NCI-H510A treated with DMSO at 0.1 percent for 48 hours (cell line): ENCODE data around the gene EPB41L5.
"Not testable (repeated sequence)": the region's sequence is repeated elsewhere in the genome, so short reads cannot be mapped to it uniquely, and the experiment has no call there.

Experiments used
- DNase-seq: peaks from one replicate; lab custom pipeline; 2025; lab: John Stamatoyannopoulos, UW

Gene EPB41L5

DNA sequence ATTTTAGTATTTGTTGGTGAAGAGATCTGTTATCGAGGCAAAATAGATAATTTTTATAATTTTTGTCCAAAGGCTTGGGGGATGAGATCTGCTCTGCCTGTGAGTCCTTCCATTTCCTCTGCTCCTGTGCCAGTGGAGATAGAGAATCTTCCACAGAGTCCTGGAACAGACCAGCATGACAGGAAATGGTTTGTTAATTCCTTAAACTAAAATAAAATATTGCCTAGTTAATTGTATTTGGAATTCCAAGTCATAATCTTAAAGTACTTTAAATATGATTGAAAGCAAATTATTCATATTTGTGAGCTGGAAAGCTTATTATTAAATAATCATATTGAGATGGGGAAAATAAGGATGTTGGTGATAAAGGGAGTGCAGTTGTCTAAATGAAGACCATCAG, 87.8 kb downstream of the EPB41L5 start:
- DNase-seq: no peak

GRCh38 chr2:120103723-120104467, 91.0 kb downstream of the EPB41L5 start:
- DNase-seq: no peak

DNA sequence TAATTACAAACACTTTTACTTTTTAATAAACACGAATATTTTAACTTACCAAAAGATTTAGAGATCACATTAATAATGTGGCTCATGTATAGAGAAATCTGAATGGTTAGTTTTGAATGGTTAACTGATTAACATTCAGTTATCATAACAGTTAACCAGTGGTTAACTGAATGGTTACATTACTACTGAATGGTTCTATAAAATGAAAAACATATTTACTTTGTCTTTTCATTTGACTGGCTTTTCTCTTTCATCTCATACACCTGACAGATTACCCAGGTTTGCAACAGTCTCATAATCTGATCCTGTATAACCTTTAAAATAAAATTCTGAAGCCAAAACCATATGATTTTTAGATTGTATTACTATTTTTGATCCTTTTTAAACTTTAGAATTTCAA, 91.9 kb downstream of the EPB41L5 start:
- no peak for DNase-seq

DNA sequence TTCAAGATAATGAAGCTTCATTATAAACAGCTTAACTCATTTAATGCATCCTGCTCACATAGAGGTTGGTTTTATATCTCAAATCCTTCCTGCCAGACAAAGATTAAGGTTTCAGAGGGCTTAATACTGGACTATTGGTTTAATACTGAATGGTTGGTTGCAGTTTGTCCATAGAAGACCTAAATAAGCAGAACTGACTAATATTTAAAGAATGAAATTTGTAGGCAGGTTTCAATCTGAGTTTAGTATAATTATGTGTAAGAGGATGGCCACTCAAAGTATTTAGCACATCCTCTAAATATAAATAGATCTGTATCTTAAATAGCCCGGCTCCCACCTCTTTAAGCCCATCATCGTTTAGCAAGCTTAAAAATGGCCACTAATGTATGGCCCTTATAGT, 92.5 kb downstream of the EPB41L5 start:
- no peak for DNase-seq

DNA sequence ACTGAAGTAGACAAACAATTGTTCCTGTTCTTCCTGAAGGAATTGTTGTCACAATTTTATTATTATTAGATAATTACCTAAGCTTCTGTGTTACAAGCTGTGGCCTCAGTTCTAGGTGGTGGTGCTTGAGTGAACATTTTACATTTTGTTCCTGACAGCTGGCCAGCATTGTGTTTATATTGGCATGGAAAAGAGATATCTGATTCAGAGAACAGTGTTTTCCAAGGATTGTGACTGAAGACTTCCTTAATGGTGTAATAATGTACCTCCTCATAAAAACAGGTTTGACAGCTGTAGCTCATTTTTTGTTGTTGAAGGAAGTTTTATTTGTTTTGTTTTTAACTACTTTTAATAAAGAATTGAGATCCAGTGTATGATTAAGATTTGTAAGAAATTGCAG, 95.2 kb downstream of the EPB41L5 start:
- peak; percentile 14 for DNase-seq

- no peak for DNase-seq
Observed at GRCh38 chr2:120108749-120109148, 95.9 kb downstream of the EPB41L5 start.

DNA sequence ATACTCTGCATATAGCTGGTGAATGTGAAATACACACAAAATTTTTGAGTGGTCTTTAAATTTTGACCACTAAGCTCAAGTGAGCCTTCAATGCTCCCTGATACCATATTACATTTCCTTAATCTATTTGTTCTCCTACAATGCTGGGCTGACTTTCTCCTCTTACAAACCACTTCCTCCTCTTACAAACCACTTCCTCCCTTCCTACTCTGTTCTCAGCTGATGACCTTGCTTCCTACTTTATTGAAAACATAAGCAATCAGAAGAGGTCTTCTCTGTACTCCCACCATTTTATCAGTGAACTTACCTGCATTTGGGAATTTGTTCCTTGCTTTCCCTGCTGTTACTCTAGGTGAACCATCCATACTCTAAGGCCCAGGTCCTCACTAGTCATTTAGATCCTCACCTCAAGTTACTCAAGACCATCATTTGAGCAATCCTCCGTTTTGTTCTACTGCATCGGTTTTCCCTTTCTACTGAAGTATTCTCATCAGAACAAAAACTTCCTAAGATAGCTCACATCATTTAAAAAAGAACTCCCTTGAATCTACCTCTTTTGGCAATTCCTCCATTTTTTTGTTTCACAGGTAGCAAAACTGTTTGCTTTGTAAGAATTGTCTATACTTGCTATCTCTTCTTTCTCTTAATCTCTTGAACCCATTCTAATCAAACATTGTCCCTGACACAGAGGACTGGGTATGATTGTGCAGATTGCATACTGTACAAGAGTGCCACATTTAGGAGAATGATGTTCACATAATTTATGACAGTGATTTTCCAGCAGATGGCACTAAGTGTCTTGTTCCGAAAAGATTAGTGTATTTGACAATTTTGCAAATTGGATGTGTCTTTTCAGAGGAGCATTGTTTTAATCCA, 96.5 kb downstream of the EPB41L5 start:
- DNase-seq: peak; percentile 24

- no peak for DNase-seq
Observed at GRCh38 chr2:120110062-120110362, 97.1 kb downstream of the EPB41L5 start.

- no peak for DNase-seq
Observed at GRCh38 chr2:120110507-120110906, 97.6 kb downstream of the EPB41L5 start.

DNA sequence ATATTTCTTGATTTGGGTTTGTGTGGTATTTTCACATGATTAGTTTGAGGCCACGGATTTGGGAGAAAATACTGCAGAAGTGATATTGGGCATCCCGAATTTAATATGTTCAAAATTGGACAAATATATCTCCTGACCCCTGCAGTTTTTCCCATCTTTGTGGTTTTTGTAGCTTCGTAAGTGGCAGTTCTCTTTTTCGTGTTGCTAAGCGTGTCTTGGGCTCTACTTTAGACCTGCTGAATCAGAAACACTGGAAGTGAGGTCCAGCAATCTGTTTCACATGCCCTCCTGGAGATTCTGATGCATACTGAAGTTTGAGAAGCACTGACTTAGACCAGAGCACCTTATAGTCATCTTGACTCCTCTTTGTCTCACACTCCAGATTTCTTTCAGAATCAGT, 98.3 kb downstream of the EPB41L5 start:
- DNase-seq: no peak

- DNase-seq: no peak
Observed at GRCh38 chr2:120118018-120118417, 105.1 kb downstream of the EPB41L5 start.

GRCh38 chr2:120118471-120118870, 105.6 kb downstream of the EPB41L5 start:
- DNase-seq: no peak

GRCh38 chr2:120121337-120121736, 108.5 kb downstream of the EPB41L5 start:
- not testable (repeated sequence) for DNase-seq

- no peak for DNase-seq
Observed at GRCh38 chr2:120123090-120123489, 110.2 kb downstream of the EPB41L5 start.

- no peak for DNase-seq
Observed at GRCh38 chr2:120125195-120125594, 112.3 kb downstream of the EPB41L5 start.

- DNase-seq: no peak
Observed at GRCh38 chr2:120128216-120128615, 115.3 kb downstream of the EPB41L5 start.

DNA sequence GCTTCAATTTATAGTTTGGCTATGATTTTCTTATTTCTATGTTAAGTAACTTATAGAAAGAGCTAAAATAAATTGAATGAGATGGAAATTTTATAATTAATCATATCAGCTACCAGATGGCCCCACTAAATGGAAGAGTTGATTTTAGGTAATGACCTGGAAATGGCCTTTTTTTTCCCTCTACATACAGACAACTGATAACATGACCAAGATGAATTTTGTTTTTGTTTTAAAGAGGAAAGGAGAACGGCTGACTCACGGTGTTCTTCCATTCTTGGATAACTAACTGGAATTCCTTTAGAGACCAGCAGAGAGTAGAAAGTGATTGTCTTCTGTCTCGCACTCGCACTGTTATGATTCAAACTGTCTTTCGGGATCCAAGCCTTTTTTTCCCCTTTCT, 119.3 kb downstream of the EPB41L5 start:
- DNase-seq: no peak

GRCh38 chr2:120132691-120133090, 119.8 kb downstream of the EPB41L5 start:
- DNase-seq: no peak

DNA sequence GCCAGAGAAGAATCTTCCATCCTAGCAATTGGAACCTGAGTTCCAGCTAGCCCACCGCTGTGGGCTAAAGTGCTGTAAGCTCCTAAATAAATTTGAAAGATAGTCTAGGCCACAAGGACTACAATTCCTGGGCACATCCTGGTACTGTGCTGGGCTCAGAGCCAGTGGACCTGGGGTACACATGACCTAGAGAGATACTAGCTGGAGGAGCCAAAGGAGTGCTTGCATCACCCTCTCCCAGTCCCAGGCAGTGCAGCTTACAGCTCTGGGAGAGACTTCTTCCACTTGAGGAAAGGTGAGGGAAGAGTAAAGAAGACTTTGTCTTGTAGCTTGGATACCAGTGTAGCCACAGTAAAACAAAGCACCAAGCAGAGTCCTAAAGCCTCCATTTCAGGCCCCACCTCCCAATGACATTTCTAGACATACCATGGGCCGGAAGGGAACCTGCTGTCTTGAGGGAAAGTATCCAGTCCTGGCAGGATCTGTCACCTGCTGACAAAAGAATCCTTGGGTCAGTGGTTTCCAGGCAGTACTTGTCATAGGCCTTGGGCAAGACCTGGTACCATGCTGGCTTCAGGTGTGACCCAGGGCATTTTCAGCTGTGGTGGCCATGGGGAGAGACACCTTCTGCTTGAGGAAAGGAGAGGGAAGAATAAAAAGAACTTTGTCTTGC, 120.8 kb downstream of the EPB41L5 start:
- no peak for DNase-seq

- no peak for DNase-seq
Observed at GRCh38 chr2:120134263-120134662, 121.4 kb downstream of the EPB41L5 start.

GRCh38 chr2:120135013-120135412, 122.1 kb downstream of the EPB41L5 start:
- not testable (repeated sequence) for DNase-seq

- DNase-seq: no peak
Observed at GRCh38 chr2:120140866-120141265, 128.0 kb downstream of the EPB41L5 start.
